Activated T-helper 17 cell treated with anti-CD3 and anti-CD28 coated beads, Interleukin-2, amount 50 U/mL, for 72 hours (primary cell): ENCODE data around the gene SOCS3. TPM values are rescaled to one million over a fixed set of nuclear protein-coding genes. Genes with fewer than 3 reads are reported as not detected.
"Not testable (repeated sequence)": the region's sequence is repeated elsewhere in the genome, so short reads cannot be mapped to it uniquely, and the experiment has no call there.

Source experiments
- ATAC-seq: fragments of 150-1000 bp; cut with Tn5 transposase; replicated peaks from 2 replicates; pipeline ENCODE4 v1.10.0; 2021; ENCODE audit warnings: mild to moderate bottlenecking, moderate library complexity
- H3K27ac Mint-ChIP-seq: one replicate; pipeline ENCODE4 v1.8.0; 2022; ENCODE audit warnings: mixed read lengths
- H3K27me3 Mint-ChIP-seq: one replicate; pipeline ENCODE4 v1.8.0; 2022; ENCODE audit warnings: mixed read lengths
- H3K36me3 Mint-ChIP-seq: one replicate; pipeline ENCODE4 v1.8.0; 2022; ENCODE audit warnings: low read depth, mild to moderate bottlenecking, mixed read lengths
- H3K4me1 Mint-ChIP-seq: one replicate; pipeline ENCODE4 v1.8.0; 2022; ENCODE audit warnings: mixed read lengths
- H3K4me3 Mint-ChIP-seq: one replicate; pipeline ENCODE4 v1.8.0; 2022; ENCODE audit warnings: mild to moderate bottlenecking, mixed read lengths
- H3K9me3 Mint-ChIP-seq: one replicate; pipeline ENCODE4 v1.8.0; 2022; ENCODE audit warnings: mixed read lengths
- total RNA-seq, 2 donors: library from RNA; stranded (reverse); gene quantifications; one replicate each; pipeline ENCODE4 v1.2.3, GENCODE V29; 2022

SOCS3 gene
- total RNA-seq, 2 donors from 2014 or later: 129 to 175 TPM

DNA sequence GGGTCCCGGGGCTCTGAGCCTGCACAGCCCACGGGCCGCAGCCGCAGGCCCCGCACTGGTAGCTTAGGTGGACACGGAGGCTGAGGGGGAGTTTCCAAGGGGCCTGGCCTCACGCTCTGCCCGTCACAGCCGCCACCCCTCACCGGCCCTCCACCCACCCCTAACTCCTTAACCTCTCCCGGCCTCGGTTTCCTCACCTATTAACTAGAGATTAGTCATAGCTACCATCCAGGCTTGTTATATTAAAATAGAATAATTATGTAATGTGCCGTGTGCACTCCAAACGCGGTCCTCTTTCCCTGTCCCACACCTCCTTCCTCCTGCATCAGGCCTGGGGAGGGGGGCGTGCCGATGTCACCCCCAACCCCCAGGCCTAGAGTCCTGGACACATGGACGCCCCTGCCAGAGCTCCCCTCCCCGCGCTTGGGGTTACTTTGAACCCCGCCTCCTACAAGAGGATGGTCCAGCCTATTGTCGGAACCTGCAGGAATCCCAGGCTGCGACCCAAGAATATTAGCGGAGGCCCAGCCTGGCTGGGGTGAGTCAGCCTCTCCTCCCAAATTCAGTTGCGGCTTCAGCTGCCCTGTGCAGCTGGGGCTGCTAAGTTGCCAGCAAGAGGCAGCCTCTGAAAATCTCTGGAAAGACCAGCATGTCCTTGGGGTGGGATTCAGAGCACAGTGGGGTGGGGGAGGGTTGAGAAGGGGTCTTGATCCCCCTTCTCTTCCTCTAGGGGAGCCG is 17.3 kb downstream of the SOCS3 start:
- Mint-ChIP-seq H3K4me1 (peaks cover 50% of the 10 kb centered on the region), H3K27ac (peak overlapping the region; percentile 81), H3K36me3 (no peaks in the 10 kb centered on the region), H3K27me3 (no peaks in the 10 kb centered on the region), H3K9me3 (no peaks in the 10 kb centered on the region), H3K4me3 (peak overlapping the region; percentile 74)
- no peak for ATAC-seq

DNA sequence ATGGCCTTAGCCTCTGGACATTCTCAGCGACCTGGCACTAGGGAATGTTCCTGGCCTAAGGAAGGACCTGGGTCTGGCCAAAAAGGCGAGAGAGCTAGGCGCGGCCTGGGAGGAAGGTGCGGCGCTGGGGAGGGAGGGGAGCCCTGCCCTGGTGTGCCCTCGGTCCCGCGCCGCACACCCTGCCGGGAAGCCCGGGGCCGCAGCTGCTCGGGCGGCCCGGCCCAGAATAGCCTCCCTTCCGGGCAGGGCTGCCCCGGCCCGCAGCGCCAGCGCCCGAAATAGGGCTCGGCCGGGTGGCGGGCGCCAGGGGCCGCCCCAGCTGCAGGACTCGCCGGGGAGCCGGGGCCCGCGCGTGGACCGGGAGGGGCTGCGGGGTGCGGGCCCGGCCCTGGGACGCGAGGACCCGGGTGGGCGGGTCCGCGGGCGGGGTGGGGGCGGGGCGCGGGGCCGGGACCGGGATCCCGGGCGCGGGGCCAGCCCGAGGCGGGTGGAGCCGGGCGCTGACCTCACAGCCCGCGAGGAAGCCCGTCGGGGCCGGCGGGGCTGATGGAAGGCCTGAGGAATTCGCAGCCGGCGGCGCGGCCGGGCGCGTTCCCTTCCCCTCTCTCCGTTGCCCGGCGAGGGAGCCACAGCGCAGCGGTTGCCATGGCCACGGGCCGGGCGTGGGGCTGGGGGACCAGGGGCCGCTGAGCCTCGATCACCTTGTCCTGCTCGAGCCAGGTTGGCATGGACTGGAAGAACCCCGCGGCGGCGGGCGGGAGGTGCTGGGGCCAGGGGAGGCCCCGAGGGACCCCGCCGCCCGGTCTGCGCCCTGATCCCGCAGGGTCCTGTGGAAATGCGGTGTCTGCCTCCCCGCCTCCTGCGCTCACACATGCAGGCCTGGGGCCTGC is 18.1 kb downstream of the SOCS3 start:
- H3K9me3 Mint-ChIP-seq: no peaks in the 10 kb centered on the region
- no peaks in the 10 kb centered on the region for H3K27me3 Mint-ChIP-seq
- peak; percentile 14 for ATAC-seq
- H3K27ac Mint-ChIP-seq: no peak overlapping the region
- H3K4me3 Mint-ChIP-seq: peak overlapping the region; percentile 74
- no peaks in the 10 kb centered on the region for H3K36me3 Mint-ChIP-seq
- H3K4me1 Mint-ChIP-seq: peaks cover 42% of the 10 kb centered on the region

DNA sequence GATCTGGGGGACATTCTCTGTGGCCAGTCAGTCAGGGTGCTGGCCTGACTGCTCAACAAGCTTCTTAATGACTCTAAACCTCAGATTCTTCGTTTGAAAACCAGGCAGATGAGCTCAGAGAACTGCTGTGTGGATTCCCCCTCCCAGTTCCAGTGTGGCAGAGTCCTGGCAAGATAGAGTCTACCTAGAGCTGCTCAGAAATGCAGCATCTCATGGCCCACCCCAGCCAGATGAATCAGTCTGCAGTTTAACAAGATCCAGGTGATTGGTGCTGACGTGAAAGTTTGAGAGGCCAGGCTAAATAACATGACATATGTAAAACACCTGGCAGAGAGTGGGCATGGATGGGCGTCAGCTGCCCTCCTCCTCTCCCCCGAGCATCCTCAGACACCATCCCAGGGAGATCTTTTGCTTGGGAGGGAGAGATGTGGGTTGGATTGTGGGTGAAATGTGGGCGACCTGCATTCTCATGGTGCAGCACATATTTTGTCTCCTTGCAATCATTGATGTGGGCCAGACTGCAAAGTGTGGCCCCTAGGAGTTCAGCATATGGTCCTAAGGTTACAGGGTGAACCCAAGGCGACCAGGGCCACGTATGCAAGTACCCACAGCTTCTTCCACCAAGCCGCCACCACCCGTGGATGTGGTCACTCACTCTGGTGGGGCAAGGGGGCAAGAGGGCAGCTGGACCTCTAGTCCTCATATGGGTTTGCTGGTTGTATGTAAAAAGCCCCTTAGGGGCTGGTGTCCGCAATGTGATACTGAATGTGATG is 19.5 kb downstream of the SOCS3 start:
- Mint-ChIP-seq H3K27me3 (no peaks in the 10 kb centered on the region), H3K9me3 (no peaks in the 10 kb centered on the region), H3K27ac (no peak overlapping the region), H3K4me3 (peak overlapping the region; percentile 64), H3K4me1 (peaks cover 38% of the 10 kb centered on the region), H3K36me3 (no peaks in the 10 kb centered on the region)
- ATAC-seq: no peak

DNA sequence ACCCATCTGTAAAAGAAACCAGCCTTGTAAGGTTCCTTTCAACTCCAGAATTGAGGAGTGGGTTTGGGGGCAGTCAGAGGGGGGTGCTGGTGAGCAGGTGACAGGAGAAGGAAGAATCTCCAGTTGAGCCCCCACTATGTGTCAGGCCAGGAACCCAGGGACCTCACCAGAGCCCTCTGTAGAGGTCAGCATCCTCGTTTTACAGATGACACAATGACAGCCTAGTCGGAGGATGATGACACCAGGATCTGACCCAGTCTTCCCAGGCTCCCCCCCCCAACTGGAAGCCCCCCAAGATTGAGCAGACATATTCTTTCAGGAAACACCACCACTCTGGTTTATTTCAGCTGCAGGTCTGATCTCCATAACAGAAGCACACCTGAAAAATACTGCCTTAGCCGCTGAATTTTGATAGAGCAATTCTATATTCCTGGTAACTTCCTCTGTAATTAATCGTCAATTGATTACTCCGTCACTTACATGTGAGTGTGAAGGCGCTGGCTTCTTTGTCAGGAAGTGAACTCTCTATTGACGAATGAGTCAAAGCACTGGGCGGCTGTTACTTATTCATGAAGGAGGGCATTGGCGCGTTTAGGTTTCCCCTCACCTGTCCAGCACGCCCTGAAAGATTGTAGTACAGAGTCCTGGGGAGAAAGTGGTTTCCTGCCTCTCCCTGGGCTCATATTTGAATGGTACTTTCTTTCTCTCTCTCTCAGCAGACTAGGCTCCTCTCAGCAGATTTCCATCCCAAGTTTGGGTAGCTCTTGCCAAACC is 21.2 kb downstream of the SOCS3 start:
- Mint-ChIP-seq H3K36me3 (no peaks in the 10 kb centered on the region), H3K27ac (peak overlapping the region; percentile 42), H3K4me3 (peak overlapping the region; percentile 52), H3K9me3 (no peaks in the 10 kb centered on the region), H3K27me3 (no peaks in the 10 kb centered on the region), H3K4me1 (peaks cover 38% of the 10 kb centered on the region)
- peak; percentile 68 for ATAC-seq

DNA sequence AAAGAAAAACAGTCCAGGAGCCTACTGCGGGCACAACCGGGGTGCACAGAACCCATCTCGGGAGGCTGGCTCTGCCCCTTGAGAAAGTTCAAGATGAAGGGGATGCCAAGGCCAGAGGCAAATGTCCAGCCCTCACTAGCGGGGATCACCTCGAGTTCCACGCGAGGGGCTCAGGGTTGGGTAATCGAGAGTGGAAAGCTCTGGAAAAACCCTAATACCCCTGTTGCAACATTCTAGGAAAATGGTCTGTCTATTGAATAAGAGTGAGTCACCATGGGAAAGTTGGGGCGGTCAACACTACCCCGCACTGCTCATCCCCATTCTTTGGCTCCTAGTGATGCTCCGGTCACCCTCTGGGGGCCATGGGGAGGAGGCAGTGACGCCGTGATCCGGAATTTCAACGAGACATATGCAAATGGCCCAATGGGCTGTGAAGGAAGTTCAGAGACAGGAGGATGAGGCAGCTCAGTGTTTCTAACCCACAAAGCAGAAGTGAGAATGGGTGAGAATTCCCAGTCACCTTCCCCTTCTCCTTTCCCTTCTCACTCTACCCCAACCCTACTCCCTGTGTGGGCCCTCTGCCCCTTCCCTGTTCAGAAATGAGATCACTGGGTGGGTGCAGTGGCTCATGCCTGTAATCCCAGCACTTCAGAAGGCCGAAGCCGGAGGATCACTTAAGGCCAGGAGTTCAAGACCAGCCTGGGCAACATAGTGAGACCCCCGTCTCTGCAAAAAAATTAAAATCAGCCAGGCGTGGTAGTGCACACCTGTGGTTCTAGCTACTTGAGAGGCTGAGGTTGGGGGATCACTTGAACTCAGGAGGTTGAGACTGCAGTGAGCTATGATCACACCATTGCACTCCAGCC is 22.4 kb downstream of the SOCS3 start:
- Mint-ChIP-seq H3K4me3 (no peak overlapping the region), H3K27ac (no peak overlapping the region), H3K4me1 (peaks cover 35% of the 10 kb centered on the region), H3K9me3 (no peaks in the 10 kb centered on the region), H3K27me3 (no peaks in the 10 kb centered on the region), H3K36me3 (no peaks in the 10 kb centered on the region)
- no peak for ATAC-seq

DNA sequence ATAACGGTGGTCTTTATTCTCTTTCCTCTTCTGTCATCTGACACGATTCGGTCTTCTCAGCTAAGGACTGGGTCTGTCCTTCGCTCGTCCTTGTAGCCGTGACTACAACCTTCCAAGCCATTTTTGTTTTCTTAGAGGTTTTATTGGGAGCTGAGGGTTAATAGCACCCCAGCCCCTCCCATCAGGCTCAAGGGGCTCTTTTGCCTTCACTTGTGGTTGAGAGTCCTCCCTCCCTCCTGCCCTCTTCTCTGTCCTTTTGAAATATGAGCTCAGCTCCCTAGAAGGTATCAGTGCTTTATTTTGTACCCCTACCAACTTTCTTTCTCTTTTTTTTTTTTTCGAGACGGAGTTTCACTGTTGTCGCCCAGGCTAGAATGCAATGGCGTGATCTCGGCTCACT is 24.7 kb downstream of the SOCS3 start:
- no peak for ATAC-seq
- peak overlapping the region; percentile 75 for H3K27ac Mint-ChIP-seq
- peaks cover 27% of the 10 kb centered on the region for H3K4me1 Mint-ChIP-seq
- H3K36me3 Mint-ChIP-seq: no peaks in the 10 kb centered on the region
- H3K4me3 Mint-ChIP-seq: no peak overlapping the region
- no peaks in the 10 kb centered on the region for H3K9me3 Mint-ChIP-seq
- H3K27me3 Mint-ChIP-seq: no peaks in the 10 kb centered on the region

DNA sequence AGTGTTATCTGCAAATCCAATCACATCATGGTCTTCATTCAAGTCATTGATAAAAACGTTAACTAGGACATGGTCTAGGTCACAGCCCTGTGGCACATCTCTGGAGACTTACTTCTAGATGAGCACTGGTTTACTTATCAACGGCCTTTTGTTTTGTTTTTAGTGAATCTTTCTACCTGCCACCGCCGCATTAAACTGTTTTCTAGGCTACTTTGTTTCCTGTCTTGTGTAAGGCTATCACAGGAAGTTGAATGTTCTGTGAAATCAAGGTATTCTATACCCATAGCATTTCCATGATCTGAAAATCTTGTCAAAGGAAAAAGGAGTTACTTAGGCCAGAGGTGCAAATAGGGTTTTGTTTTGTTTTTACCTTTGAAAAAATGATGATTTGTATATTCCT is 26.9 kb downstream of the SOCS3 start:
- Mint-ChIP-seq H3K9me3 (no peaks in the 10 kb centered on the region), H3K4me1 (peaks cover 22% of the 10 kb centered on the region), H3K36me3 (no peaks in the 10 kb centered on the region), H3K27ac (peak overlapping the region; percentile 83), H3K27me3 (no peaks in the 10 kb centered on the region), H3K4me3 (peak overlapping the region; percentile 56)
- peak; percentile 24 for ATAC-seq

DNA sequence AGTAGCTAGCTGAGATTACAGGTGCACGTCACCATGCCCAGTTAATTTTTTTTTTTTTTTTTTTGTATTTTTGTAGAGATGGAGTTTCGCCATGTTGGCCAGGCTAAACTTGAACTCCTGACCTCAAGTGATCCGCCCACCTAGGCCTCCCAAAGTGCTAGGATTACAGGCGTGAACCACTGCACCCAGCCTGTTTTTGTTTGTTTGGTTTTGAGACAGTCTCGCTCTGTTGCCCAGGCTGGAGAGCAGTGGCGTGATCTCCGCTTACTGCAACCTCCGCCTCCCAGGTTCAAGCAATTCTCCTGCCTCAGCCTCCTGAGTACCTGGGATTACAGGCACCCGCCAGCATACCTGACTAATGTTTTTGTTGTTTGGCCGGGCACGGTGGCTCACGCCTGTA is 28.5 kb downstream of the SOCS3 start:
- H3K27ac Mint-ChIP-seq, H3K27me3 Mint-ChIP-seq, H3K36me3 Mint-ChIP-seq, H3K9me3 Mint-ChIP-seq, ATAC-seq, H3K4me3 Mint-ChIP-seq: not testable (repeated sequence)
- peaks cover 22% of the 10 kb centered on the region for H3K4me1 Mint-ChIP-seq

DNA sequence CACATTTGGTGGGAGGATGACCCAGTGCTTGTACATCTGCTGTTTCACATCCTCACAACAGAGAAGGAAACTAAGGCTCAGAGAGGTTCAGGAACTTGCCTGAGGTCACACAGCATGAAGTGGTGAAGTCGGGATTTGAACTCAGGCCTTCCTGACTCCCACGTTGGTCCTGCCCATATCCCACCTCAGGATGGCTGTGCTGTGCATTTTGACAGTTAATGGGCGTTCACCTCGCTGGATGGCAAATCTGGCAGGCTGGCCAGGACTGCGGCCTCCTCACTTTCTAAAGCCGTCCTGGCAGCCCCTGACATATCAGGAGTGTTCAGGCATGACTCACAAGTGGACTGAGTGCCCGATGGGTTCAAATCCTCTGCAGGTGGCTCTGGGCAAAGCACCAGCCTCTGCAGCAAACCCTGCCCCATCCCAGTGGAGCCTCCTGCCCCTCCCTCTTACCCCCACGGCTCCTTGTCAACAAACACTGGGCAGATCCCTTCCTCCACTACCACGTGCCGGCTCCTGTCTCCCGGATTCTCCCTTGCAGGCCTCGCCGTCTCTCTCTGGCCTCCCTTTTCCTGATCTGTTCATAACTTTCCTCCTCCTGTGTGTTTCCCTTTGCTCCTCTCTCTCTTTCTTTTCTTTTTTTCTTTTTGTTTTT is 29.2 kb downstream of the SOCS3 start:
- Mint-ChIP-seq H3K36me3 (no peaks in the 10 kb centered on the region), H3K27ac (no peak overlapping the region), H3K4me3 (no peak overlapping the region), H3K9me3 (no peaks in the 10 kb centered on the region), H3K27me3 (no peaks in the 10 kb centered on the region), H3K4me1 (peaks cover 22% of the 10 kb centered on the region)
- ATAC-seq: no peak

DNA sequence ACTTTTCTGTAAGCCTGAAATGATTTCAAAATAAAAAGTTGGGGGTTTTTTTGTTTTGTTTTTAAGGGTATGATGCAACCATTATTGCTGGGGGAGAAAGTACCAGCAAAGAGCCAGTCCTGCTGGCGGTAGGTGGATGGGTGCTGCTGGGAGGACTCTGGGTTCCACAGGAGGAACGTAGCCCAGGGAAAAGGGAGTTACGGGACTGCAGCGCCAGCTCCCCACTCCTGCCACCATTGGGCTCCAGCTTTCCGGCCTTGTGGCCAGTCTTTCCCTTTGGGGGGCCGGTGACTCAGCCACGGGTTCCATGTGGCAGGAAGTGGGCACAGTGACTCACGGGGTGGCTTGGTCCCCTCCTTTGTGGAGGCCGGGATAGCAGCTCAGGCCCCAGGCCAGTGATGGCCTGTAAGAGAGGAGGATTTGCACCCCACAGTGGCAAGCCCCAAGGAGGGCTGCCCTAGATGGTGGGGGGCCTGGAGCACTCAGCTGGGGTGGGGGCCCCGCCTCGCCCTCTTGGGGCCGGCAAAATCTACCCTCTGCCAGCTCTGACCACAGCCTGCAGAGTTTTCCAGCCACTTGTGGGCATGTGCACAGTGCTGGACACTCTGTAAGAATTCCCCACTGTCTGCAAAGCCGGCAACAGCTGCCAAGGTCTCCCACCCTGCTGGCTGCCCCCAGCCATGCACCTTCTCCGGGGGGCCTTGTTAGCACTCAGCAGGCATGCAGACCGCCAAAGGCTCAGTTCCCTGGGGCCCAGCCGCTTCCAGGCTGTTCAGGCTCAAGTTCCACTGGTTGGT is 30.4 kb downstream of the SOCS3 start:
- no peaks in the 10 kb centered on the region for H3K27me3 Mint-ChIP-seq
- peak overlapping the region; percentile 39 for H3K4me3 Mint-ChIP-seq
- H3K9me3 Mint-ChIP-seq: no peaks in the 10 kb centered on the region
- peak overlapping the region; percentile 62 for H3K27ac Mint-ChIP-seq
- ATAC-seq: peak; percentile 87
- no peaks in the 10 kb centered on the region for H3K36me3 Mint-ChIP-seq
- H3K4me1 Mint-ChIP-seq: peaks cover 21% of the 10 kb centered on the region

DNA sequence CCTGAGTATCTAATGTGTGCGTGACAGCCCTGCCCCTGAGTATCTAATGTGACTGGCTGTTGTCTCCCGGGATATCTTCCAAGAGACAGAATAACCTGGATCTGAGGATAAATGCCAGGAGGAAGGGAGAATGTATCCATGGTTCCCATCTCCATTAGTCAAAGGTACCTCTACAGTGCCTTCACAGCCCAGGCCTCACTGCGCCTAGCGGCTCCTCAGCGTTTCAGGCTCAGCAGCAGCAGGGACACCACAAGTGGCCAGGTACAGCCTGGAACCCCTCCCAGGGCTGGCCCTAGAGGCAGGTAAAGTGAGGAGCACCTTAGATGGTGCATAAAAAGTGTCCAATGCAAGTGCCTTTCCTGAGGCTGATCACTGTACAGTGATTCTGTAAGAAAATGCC is 32.0 kb downstream of the SOCS3 start:
- no peaks in the 10 kb centered on the region for H3K9me3 Mint-ChIP-seq

DNA sequence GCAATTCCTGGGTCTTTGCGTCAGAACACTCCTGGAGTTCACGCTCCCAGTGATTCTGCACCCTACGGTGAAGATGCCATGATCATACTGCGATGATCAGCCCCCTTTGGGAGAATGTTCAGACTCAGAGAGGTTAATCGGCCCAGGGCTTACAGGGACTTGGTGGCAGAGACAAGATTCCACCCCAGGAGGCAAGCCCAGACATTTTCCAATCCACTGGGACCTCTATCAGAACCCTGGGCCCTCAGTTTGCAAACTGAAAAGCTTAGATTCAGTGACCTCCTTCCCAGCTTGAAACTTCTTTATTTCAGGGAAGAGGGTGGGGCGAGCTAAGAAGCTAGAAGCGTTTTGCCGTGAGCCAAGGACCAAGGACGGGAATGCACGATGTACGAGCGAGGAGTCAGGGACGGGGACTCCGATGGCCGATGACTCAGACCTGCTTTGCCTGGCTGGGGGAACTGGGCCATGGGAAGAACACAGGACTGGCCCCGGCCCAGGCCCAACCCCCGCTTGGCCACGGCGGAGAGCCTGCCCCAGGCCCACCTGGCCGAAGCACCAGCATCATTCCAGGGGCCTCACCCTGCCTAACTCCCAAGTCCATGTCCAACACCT is 34.7 kb downstream of the SOCS3 start:
- Mint-ChIP-seq H3K4me1 (peaks cover 15% of the 10 kb centered on the region), H3K36me3 (no peaks in the 10 kb centered on the region), H3K4me3 (peak overlapping the region; percentile 62), H3K27ac (peak overlapping the region; percentile 87), H3K27me3 (no peaks in the 10 kb centered on the region), H3K9me3 (no peaks in the 10 kb centered on the region)
- no peak for ATAC-seq

More for the DNA sequence above, 32.0 kb downstream of the SOCS3 start:
- Mint-ChIP-seq H3K27me3 (no peaks in the 10 kb centered on the region), H3K4me3 (no peak overlapping the region), H3K4me1 (peaks cover 19% of the 10 kb centered on the region), H3K27ac (no peak overlapping the region), H3K36me3 (no peaks in the 10 kb centered on the region)
- ATAC-seq: no peak
